Suprapubic skin (tissue), 4 donors: ENCODE data around the gene ABI3BP. TPM values are rescaled to one million over a fixed set of nuclear protein-coding genes. Genes with fewer than 3 reads are reported as not detected.

Experiments
- DNase-seq, 2 donors: peaks; one replicate each; pipeline ENCODE4 v3.0.0-alpha.2; 2019; ENCODE audit warnings: low spot score in 2 of 2
- H3K27ac ChIP-seq: fragments of 200-600 bp; sonication (generic); one replicate; pipeline ENCODE4 v1.5.1; 2019
- H3K27me3 ChIP-seq: fragments of 200-600 bp; sonication (generic); one replicate; pipeline ENCODE4 v1.5.1; 2019
- H3K36me3 ChIP-seq: fragments of 200-600 bp; sonication (generic); one replicate; pipeline ENCODE4 v1.5.1; 2019
- H3K4me1 ChIP-seq: fragments of 200-600 bp; sonication (generic); one replicate; pipeline ENCODE4 v1.5.1; 2019
- H3K4me3 ChIP-seq: fragments of 200-600 bp; sonication (generic); one replicate; pipeline ENCODE4 v1.5.1; 2019; ENCODE audit warnings: mild to moderate bottlenecking
- H3K9me3 ChIP-seq: fragments of 200-600 bp; sonication (generic); one replicate; pipeline ENCODE4 v1.5.1; 2019
- CTCF ChIP-seq, 2 donors: fragments of 200-600 bp in 1 of 2; fragments of 450-650 bp in 1 of 2; sonication (generic) in 1 of 2; IDR thresholded peaks; one replicate each; pipeline ENCODE4 v1.5.1; 2016 to 2019; ENCODE audit warnings: antibody characterized with exemption in 2 of 2, mild to moderate bottlenecking in 1 of 2, moderate library complexity in 1 of 2
- EP300 ChIP-seq: sonication (generic); formaldehyde crosslinking; IDR thresholded peaks from one replicate; pipeline ENCODE4 v1.6.1; 2017; ENCODE audit warnings: antibody characterized with exemption
- POLR2A ChIP-seq, 2 donors: fragments of 450-650 bp; IDR thresholded peaks; one replicate each; pipeline ENCODE4 v1.6.1; 2017; ENCODE audit warnings: antibody characterized with exemption in 2 of 2, mild to moderate bottlenecking in 2 of 2, moderate library complexity in 2 of 2
- POLR2AphosphoS5 ChIP-seq, 3 donors: sonication (generic); formaldehyde crosslinking; IDR thresholded peaks; one replicate each; pipeline ENCODE4 v1.6.1; 2017; ENCODE audit warnings: antibody characterized with exemption in 3 of 3
- WGBS: methylation state at CpG from one replicate; pipeline ENCODE4 v1.1.5; 2018; 5-methylcytosine and 5-hydroxymethylcytosine counted together
- total RNA-seq, 4 donors: library from RNA; depleted of rRNA; stranded (reverse); fragments of >200 nt; gene quantifications; one replicate each; pipeline ENCODE4 v1.1.0, GENCODE V29; 2016

ABI3BP gene
- total RNA-seq, 4 donors from 2014 or later, result 20.6 to 54.4 (median 38.4) TPM

DNA sequence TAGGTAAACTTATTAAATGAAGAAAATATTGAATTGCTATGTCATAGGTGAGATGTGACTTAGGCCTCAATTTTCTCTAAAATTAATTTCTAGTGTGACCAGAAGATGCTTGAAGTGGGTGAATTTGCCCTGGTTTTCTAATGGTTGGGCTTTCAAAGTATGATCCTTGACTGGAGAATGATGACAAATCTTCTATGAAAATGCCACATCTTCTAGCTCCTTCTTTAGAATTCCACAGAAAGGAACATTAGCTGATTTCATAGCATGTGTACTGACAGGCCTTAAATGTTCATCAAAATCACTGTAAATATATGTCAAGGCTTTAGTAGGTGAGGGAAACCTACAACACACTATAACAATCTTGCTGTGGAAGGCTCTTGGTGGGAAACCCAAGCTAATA, 8.9 kb downstream of the ABI3BP start:
- H3K4me1 ChIP-seq, result peaks cover 9% of the 10 kb centered on the region
- no peak overlapping the region for H3K4me3 ChIP-seq
- H3K27me3 ChIP-seq, result no peaks in the 10 kb centered on the region
- no peaks in the 10 kb centered on the region for H3K9me3 ChIP-seq
- DNase-seq, result no peak
- TF ChIP-seq POLR2AphosphoS5 (IDR thresholded peaks at IDR 0.05) (no peak), POLR2A (IDR thresholded peaks at IDR 0.05) (no peak), CTCF (IDR thresholded peaks at IDR 0.05) (no peak), EP300 (no peak)
- peak overlapping the region; percentile 33 for H3K27ac ChIP-seq
- no peaks in the 10 kb centered on the region for H3K36me3 ChIP-seq

- peak; percentile 70 to 79 for DNase-seq
- 16% methylated on average over 4 of the region's 4 CpGs for WGBS
- no peak overlapping the region for H3K4me3 ChIP-seq
- no peak overlapping the region for H3K27ac ChIP-seq
- H3K9me3 ChIP-seq, result no peaks in the 10 kb centered on the region
- no peaks in the 10 kb centered on the region for H3K36me3 ChIP-seq
- TF ChIP-seq CTCF (IDR thresholded peaks at IDR 0.05) (no peak), POLR2A (IDR thresholded peaks at IDR 0.05) (no peak), POLR2AphosphoS5 (IDR thresholded peaks at IDR 0.05) (no peak), EP300 (no peak)
- H3K4me1 ChIP-seq, result peaks cover 5% of the 10 kb centered on the region
- H3K27me3 ChIP-seq, result no peaks in the 10 kb centered on the region
Observed at GRCh38 chr3:100982710-100983109, 10.5 kb downstream of the ABI3BP start.

DNA sequence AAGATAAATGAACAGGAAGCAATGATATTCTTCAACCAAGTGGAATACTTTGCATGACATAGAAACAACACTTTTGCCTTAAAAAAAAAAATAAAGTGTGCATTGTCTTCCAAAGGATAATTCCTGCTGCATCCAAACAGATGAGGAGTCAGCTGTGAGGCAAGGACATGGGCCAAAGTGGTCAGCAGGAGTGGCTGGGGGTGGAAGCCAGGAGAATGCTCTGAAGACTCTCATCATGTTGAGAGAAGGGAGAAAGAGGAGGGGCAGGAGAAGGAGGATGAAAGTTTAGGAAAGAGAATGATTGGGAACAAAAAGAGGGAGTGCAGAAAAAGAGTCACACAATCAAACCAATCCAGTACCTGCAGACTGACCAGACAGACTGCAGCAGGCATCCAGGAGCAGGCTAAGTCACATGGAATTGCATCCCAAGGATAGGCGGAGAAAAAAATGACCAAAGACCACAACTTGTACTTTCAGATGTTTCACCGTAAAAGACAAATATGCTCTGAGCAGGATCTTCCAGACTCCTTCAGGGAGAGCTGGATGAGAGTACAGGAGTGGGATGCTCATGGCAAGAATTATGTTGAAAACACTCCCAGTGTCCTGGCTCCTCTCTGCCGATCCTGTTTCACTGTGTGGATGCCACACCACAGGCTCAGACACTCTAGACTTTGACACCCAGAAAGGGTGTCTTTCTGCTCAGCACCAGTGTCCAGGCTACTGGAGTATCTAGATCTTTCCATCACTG, 11.9 kb downstream of the ABI3BP start:
- H3K27me3 ChIP-seq, result no peaks in the 10 kb centered on the region
- no peaks in the 10 kb centered on the region for H3K36me3 ChIP-seq
- H3K27ac ChIP-seq, result peak overlapping the region; percentile 12
- H3K4me3 ChIP-seq, result no peak overlapping the region
- TF ChIP-seq EP300, result no peak
- no peak for TF ChIP-seq POLR2AphosphoS5 (IDR thresholded peaks at IDR 0.05)
- TF ChIP-seq POLR2A (IDR thresholded peaks at IDR 0.05), result no peak
- TF ChIP-seq CTCF (IDR thresholded peaks at IDR 0.05), result no peak
- peaks cover 4% of the 10 kb centered on the region for H3K4me1 ChIP-seq
- H3K9me3 ChIP-seq, result no peaks in the 10 kb centered on the region
- no peak for DNase-seq
- WGBS, result 67% methylated on average over 3 of the region's 3 CpGs

DNA sequence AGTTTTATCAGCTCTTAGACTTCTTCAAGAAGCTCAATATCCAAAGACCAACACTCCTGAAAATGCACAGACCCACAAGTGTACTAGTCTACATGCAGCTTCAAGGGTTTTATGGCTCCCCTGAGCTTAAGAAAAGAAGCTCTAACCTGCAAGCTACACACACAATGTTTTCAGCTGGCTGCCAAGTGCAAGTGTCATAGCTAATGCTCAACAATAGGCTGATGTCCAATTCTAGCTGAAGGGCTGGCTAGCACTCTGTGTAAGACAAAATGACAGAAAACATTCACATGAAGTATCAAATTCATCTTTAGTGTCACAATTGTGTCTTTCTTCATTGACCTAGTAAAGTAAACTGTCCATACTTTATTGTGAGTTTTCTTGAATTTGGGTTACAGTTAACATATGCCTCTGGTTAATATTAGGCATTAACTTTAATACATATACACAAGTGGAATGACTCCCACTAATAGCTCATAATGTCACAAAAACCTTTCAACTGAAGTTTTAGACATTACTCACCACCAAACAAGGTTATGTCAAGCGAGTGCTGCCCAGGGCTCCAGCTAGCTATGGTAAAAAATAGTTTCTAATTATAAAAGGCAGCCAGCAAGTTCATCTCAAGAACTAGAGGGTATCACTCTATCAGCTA, 15.1 kb downstream of the ABI3BP start:
- WGBS, result 94% methylated on average over 1 of the region's 1 CpG
- no peak for DNase-seq
- H3K4me1 ChIP-seq, result peaks cover 4% of the 10 kb centered on the region
- H3K36me3 ChIP-seq, result no peaks in the 10 kb centered on the region
- H3K27me3 ChIP-seq, result no peaks in the 10 kb centered on the region
- no peak for TF ChIP-seq CTCF (IDR thresholded peaks at IDR 0.05)
- TF ChIP-seq POLR2A (IDR thresholded peaks at IDR 0.05), result no peak
- no peak for TF ChIP-seq EP300
- no peak for TF ChIP-seq POLR2AphosphoS5 (IDR thresholded peaks at IDR 0.05)
- no peak overlapping the region for H3K27ac ChIP-seq
- no peaks in the 10 kb centered on the region for H3K9me3 ChIP-seq
- H3K4me3 ChIP-seq, result no peak overlapping the region

- Histone ChIP-seq H3K9me3 (no peaks in the 10 kb centered on the region), H3K36me3 (no peaks in the 10 kb centered on the region), H3K27me3 (no peaks in the 10 kb centered on the region), H3K4me1 (peaks cover 5% of the 10 kb centered on the region), H3K4me3 (no peak overlapping the region), H3K27ac (no peak overlapping the region)
- 80% methylated on average over 3 of the region's 3 CpGs for WGBS
- no peak for DNase-seq
- TF ChIP-seq POLR2AphosphoS5 (IDR thresholded peaks at IDR 0.05) (no peak), CTCF (IDR thresholded peaks at IDR 0.05) (no peak), POLR2A (IDR thresholded peaks at IDR 0.05) (no peak), EP300 (no peak)
Observed at GRCh38 chr3:100976611-100977010, 16.6 kb downstream of the ABI3BP start.
